AG09319 (cell line): Measurements from ENCODE around the gene PSEN2.

Experiments
- DNase-seq: peaks from one replicate; pipeline ENCODE4 v3.0.0-alpha.2; 2010; ENCODE audit warnings: low read depth; ENCODE audit errors: extremely low read depth
- TF ChIP-seq, protein P1 (sequence below): IDR thresholded peaks from 2 replicates; pipeline ENCODE4 v1.5.1; 2011; ENCODE audit warnings: low read depth, mild to moderate bottlenecking, inconsistent platforms, low read length, moderate library complexity

Gene PSEN2

DNA sequence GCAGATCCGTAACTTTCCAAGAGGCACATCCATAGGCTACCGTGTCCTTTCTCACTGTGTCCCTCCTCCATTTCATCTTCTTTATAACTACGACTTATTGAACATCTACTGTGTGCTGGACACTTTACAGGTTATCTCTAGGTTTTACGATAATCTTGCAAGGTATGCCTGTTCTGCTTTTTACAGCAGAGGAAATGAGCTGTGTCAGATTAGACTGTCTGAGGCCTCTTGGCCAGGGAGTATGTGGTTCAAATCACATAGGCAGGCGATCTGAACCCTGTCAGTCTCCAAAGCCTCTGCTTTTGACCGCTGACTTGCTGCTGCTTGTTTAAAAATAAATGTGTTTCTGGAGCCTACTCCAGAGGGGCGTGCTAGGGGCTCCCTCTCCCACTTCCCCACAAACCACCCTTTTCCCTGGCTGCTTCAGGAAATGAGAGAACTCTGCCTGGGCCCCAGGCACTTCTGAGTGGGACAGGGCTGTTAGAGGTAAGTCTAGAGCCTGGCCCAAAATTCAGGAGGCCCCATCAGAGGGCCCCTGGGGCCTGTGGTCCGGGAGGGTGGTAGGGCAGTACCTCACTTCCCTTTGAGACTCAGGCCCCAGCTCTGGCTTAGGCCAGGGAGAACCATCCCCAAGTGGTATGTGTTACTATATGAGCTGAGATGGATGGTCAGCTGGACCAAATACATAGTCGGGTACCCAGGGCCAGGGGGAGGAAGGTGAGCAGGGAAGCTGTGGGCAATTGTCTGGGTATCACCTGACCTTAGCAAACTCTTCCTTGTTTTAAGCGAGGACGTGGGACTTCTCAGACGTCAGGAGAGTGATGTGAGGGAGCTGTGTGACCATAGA, 4.4 kb downstream of the PSEN2 start:
- DNase-seq: no peak
- TF ChIP-seq, protein P1, sequence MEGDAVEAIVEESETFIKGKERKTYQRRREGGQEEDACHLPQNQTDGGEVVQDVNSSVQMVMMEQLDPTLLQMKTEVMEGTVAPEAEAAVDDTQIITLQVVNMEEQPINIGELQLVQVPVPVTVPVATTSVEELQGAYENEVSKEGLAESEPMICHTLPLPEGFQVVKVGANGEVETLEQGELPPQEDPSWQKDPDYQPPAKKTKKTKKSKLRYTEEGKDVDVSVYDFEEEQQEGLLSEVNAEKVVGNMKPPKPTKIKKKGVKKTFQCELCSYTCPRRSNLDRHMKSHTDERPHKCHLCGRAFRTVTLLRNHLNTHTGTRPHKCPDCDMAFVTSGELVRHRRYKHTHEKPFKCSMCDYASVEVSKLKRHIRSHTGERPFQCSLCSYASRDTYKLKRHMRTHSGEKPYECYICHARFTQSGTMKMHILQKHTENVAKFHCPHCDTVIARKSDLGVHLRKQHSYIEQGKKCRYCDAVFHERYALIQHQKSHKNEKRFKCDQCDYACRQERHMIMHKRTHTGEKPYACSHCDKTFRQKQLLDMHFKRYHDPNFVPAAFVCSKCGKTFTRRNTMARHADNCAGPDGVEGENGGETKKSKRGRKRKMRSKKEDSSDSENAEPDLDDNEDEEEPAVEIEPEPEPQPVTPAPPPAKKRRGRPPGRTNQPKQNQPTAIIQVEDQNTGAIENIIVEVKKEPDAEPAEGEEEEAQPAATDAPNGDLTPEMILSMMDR: no peak

DNA sequence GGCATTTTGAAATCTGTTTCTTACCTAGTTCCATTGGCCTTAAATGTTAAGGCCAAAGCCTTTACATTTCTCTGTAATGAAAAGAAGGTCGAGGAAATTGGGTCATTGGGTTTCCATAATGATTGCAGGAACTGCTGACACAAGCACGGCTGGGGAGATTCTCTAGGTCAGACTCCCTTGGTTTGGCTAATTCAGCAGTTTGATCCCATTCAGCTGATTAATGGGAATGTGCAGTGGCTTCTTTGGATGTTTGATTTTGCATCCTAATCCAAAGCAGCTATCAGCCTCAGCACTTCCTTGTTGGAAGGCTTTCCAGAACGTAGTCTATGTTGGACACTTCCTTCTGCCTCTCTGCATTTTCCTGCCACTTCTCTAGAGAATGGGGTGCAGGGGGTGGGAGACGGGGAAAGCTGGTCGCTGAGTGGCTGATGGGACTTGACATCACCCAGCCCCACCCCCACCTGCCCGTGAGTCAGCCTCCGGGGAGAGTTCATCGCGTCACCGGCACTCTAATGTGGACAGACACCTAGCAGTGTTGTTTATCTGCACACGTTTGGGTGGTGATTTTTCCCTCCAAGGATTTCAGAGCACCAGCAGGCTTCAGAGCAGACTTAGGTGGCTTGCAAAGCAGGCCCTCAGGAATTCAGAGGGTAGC, 5.4 kb downstream of the PSEN2 start:
- DNase-seq: no peak
- TF ChIP-seq, protein P1: no peak

DNA sequence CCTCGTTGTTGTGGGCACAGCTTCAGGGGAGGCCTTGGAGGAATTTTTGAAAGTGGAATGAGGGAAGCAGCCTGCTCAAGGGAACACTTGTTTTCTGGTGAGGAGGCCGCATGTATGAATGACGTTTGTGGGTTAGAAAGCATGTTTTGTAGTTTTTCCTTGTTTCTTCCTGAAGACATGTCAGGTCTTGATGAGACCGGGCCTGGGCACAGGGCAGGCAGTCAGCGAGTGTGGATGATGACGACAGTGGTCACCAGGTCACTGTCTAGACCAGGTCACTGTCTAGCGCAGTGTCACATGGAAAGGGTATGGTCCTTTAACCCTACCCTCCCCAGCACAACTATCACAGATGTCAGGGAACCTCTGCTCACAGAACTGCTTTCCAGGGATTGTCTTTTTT, 7.3 kb downstream of the PSEN2 start:
- no peak for DNase-seq
- TF ChIP-seq, protein P1: no peak

DNA sequence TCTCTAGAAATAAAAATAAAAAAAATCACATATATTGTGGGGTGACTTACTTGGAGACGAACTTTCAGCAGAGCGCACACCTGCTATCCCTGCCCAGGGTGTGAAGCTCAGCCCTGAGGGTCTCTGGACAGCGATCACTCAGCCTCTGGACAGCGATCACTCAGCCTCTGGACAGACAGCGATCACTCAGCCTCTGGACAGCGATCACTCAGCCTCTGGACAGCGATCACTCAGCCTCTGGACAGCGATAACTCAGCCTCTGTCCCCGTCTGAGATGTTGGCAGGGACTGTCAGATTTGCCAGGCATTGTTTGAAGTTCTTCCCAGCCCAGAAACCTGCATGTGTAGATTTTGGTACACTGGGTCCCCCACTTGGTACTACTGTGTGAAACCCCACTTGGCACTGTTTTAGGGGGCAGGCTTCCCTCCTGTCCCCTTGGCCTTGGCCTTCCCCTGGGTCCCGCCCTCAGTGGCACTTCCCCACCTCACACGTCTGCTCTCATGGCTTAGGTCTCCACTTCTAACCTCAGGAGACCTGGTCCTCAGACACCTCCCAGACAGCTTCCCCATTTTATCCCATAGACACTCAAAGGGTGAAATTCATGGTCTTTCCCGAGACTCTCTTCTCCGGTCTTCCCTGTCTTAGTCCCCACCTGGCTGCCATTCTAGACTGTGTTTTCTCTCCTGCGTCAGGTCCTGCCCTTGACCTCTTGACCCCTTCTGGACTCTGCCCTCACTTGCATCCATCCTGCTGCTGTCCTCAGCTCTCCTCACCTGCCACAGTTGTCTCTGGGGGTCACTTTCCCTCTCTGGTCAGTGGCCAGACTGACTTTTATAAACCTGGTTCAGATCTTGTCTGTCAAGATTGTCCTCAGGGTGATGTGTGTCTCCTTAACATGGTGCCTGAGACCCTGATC, 10.2 kb downstream of the PSEN2 start:
- no peak for DNase-seq
- TF ChIP-seq, protein P1: no peak

DNA sequence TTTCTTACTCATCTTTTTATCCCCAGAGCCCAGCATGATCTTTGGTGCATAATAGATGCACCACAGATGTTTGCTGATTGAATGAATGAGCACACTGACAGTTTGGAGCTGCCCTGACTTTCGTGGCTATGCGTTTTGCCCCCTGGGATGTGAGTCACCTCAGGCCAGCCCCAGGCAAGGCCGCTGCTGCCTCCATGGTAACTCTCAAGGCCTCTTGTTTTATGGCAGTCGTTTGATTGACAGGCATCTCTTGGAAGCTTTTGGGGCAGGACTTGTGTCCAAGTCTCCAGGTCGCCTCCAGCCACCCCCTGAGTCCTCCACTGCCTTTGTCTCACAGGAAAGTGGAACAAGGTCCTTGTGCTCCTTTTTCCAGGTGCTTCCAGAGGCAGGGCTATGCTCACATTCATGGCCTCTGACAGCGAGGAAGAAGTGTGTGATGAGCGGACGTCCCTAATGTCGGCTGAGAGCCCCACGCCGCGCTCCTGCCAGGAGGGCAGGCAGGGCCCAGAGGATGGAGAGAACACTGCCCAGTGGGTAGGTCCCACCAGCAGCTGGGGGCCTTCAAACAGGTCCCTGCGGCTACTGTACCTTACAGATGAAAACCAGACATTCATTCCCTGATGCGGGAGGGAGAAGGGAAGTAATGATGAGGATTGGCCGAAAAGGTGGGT, 11.2 kb downstream of the PSEN2 start:
- TF ChIP-seq, protein P1: no peak
- no peak for DNase-seq

DNA sequence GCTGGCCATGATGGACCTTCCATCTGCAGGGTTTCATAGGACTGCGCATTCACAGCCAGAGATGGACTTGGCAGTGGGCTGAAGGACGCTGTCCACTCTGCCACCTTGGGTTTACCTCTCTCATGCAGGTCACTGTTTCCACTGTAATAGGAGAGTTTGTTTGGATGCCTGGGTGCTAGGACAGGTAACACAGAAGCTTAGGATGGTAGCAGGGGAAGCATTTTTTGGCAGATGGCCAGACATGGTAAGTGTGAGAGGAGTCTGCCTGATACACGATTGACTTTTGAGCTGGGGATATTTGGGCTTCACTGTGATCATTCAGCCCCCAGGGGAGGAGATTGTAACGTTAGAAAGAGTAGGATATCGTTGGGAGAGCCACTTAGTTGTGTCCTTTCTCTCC, 11.8 kb downstream of the PSEN2 start:
- TF ChIP-seq, protein P1: no peak
- no peak for DNase-seq
